ENCODE data around the gene PARD3B. TPM values are rescaled to one million over a fixed set of nuclear protein-coding genes. Genes with fewer than 3 reads are reported as not detected.
A peak's percentile ranks its signal among the peaks of the same experiment; 100 is the strongest.

Gene PARD3B
- total RNA-seq, 6 experiments from 2014 or later, result 5.3 to 11.2 (median 8.3) TPM

DNA sequence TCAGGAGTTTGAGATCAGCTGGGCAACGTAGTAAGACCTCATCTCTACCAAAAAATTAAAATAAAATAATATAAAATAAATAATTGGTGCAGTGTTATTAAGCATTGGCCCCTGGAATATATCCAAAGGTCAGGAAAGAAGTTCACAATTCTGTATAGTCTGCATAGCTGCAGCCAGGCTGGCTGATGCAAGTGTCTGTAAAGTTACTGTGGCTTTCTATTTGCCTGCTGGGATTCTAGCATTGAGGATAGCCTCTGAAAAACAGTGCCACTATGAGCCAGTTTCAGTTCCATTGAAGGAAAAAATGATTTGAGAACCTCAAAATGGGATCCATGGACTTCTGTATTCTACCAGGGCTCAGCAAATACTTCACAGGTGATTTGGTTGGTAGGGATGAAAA is 208.6 kb downstream of the PARD3B start:
- Histone ChIP-seq H3K4me1 (no peaks in the 10 kb centered on the region), H3K27ac (no peak overlapping the region), H3K36me3 (no peaks in the 10 kb centered on the region), H3K27me3 (no peaks in the 10 kb centered on the region), H3K4me3 (no peak overlapping the region), H3K9me3 (no peaks in the 10 kb centered on the region)
- ATAC-seq (peak in 1 of 4 donors; percentile 66), DNase-seq (no peak)
- TF ChIP-seq POLR2A (IDR thresholded peaks at IDR 0.05), result no peak
- TF ChIP-seq, protein P1, sequence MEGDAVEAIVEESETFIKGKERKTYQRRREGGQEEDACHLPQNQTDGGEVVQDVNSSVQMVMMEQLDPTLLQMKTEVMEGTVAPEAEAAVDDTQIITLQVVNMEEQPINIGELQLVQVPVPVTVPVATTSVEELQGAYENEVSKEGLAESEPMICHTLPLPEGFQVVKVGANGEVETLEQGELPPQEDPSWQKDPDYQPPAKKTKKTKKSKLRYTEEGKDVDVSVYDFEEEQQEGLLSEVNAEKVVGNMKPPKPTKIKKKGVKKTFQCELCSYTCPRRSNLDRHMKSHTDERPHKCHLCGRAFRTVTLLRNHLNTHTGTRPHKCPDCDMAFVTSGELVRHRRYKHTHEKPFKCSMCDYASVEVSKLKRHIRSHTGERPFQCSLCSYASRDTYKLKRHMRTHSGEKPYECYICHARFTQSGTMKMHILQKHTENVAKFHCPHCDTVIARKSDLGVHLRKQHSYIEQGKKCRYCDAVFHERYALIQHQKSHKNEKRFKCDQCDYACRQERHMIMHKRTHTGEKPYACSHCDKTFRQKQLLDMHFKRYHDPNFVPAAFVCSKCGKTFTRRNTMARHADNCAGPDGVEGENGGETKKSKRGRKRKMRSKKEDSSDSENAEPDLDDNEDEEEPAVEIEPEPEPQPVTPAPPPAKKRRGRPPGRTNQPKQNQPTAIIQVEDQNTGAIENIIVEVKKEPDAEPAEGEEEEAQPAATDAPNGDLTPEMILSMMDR (IDR thresholded peaks at IDR 0.05), result no peak
- 73% methylated on average over 1 of the region's 1 CpG for WGBS (ENCODE audit: insufficient coverage, low coverage, low lambda C conversion rate, missing lambda C conversion rate)
- intact Hi-C loops (cut with DNase I), result no loop called here

GRCh38 chr2:204754898-204755297 is 209.6 kb downstream of the PARD3B start:
- intact Hi-C loops (cut with DNase I), result no loop called here
- no peak for DNase-seq
- no peak for ATAC-seq
- no peak overlapping the region for H3K27ac ChIP-seq
- no peaks in the 10 kb centered on the region for H3K36me3 ChIP-seq
- H3K9me3 ChIP-seq, result no peaks in the 10 kb centered on the region
- WGBS (ENCODE audit: insufficient coverage, low coverage, low lambda C conversion rate, missing lambda C conversion rate), result 84% methylated on average over 3 of the region's 3 CpGs
- no peak overlapping the region for H3K4me3 ChIP-seq
- TF ChIP-seq, protein P1 (IDR thresholded peaks at IDR 0.05), result no peak
- TF ChIP-seq POLR2A (IDR thresholded peaks at IDR 0.05), result no peak
- H3K27me3 ChIP-seq, result no peaks in the 10 kb centered on the region
- H3K4me1 ChIP-seq, result no peaks in the 10 kb centered on the region

DNA sequence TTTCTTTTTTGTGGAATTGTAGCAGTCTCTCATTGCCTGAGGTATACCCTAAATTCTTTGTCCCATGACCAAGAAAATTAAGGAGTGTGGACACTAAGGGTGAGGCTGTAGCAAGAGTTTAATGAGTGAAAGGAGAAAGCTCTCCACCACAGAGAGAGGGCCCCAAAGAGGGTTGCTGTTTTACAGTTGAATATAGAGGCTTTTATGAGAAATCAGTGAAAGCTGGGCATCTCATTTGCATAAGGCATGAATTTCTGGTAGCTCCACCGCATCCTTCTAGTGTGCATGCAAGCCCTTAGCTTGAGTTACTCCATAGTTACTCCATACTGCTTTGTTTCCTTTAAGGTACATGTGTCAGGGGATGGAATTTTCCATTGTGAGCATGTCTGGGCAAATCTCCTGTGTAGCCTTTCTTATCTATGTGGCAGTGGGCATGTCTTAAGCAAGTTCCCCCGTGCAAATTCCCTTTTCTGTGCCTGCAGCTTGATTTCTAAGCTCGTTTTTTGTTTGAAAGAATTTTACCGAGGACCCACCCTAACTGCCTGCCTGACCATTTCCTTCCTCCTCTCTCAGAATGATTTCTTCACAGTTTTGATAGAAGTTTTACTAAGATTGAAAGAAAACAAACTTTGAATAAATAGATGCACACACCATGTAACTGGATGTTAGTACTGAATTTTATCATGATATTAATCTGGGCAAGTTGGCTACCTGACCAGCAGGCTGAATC is 218.9 kb downstream of the PARD3B start:
- no peak for DNase-seq
- WGBS (ENCODE audit: insufficient coverage, low coverage, low lambda C conversion rate, missing lambda C conversion rate), result 82% methylated on average over 4 of the region's 4 CpGs
- peaks cover 0 to 9% (median 3%) of the 10 kb centered on the region in 4 donors for H3K9me3 ChIP-seq
- TF ChIP-seq, protein P1 (IDR thresholded peaks at IDR 0.05), result no peak
- no peak for TF ChIP-seq POLR2A (IDR thresholded peaks at IDR 0.05)
- H3K4me3 ChIP-seq, result no peak overlapping the region
- H3K36me3 ChIP-seq, result no peaks in the 10 kb centered on the region
- no peak overlapping the region for H3K27ac ChIP-seq
- intact Hi-C loops (cut with DNase I), result no loop called here
- H3K4me1 ChIP-seq, result no peaks in the 10 kb centered on the region
- ATAC-seq, result no peak
- no peaks in the 10 kb centered on the region for H3K27me3 ChIP-seq

- ATAC-seq (peak in 2 of 4 donors; percentile 25 to 37), DNase-seq (no peak)
- peaks cover 0 to 7% (median 0%) of the 10 kb centered on the region in 4 donors for H3K4me1 ChIP-seq
- no peak overlapping the region for H3K27ac ChIP-seq
- H3K9me3 ChIP-seq, result no peaks in the 10 kb centered on the region
- no peaks in the 10 kb centered on the region for H3K36me3 ChIP-seq
- 50% methylated on average over 1 of the region's 1 CpG for WGBS (ENCODE audit: insufficient coverage, low coverage, low lambda C conversion rate, missing lambda C conversion rate)
- H3K4me3 ChIP-seq, result no peak overlapping the region
- H3K27me3 ChIP-seq, result no peaks in the 10 kb centered on the region
- TF ChIP-seq POLR2A (IDR thresholded peaks at IDR 0.05), result no peak
- TF ChIP-seq, protein P1 (IDR thresholded peaks at IDR 0.05), result no peak
- intact Hi-C loops (cut with DNase I), result no loop called here
Measured at GRCh38 chr2:204770735-204771134, 225.5 kb downstream of the PARD3B start.
